ENCODE data around the gene UGT1A1.

DNA sequence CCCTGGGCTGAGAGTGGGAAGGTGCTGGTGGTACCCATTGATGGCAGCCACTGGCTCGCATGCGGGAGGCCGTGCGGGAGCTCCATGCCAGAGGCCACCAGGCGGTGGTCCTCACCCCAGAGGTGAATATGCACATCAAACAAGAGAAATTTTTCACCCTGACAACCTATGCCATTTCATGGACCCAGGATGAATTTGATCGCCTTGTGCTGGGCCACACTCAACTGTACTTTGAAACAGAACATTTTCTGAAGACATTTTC, 12.9 kb upstream of the UGT1A1 start:
- TF ChIP-seq, protein P1, sequence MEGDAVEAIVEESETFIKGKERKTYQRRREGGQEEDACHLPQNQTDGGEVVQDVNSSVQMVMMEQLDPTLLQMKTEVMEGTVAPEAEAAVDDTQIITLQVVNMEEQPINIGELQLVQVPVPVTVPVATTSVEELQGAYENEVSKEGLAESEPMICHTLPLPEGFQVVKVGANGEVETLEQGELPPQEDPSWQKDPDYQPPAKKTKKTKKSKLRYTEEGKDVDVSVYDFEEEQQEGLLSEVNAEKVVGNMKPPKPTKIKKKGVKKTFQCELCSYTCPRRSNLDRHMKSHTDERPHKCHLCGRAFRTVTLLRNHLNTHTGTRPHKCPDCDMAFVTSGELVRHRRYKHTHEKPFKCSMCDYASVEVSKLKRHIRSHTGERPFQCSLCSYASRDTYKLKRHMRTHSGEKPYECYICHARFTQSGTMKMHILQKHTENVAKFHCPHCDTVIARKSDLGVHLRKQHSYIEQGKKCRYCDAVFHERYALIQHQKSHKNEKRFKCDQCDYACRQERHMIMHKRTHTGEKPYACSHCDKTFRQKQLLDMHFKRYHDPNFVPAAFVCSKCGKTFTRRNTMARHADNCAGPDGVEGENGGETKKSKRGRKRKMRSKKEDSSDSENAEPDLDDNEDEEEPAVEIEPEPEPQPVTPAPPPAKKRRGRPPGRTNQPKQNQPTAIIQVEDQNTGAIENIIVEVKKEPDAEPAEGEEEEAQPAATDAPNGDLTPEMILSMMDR (IDR thresholded peaks at IDR 0.05) = no peak
- no peak for TF ChIP-seq EZH2 (IDR thresholded peaks at IDR 0.05; ENCODE audit: borderline replicate concordance, insufficient read depth, low read depth, low read length, poor library complexity, severe bottlenecking)
